K562 (cell line): ENCODE measurements around the gene EOMES. TPM values are rescaled to one million over a fixed set of nuclear protein-coding genes. Genes with fewer than 3 reads are reported as not detected.

ENCODE experiments used
- ATAC-seq: fragments of 200-7000 bp; cut with Tn5 transposase; 3 replicates; pipeline ENCODE4 v1.9.1; 2020; ENCODE audit warnings: moderate library complexity
- BruUV-seq: library from RNA; stranded (reverse); fragments of 400-500 nt; replicated peaks from 2 replicates; lab custom pipeline; 2021; lab: Mats Ljungman, UMichigan
- CTCF ChIA-PET: fragments of 300-600 bp; formaldehyde crosslinking; extraction: SDS; loops from one replicate; lab custom pipeline; 2021; ENCODE audit warnings: low intra/inter-chr PET ratio; lab: Yijun Ruan, JAX
- POLR2A ChIA-PET: fragments of 300-600, 350-650 bp; sonication (Branson Sonifier 250); formaldehyde crosslinking; extraction: SDS; loops from one replicate; lab custom pipeline; 2021; ENCODE audit warnings: antibody characterized with exemption, inconsistent platforms; lab: Yijun Ruan, JAX
- DNase-seq, 4 experiments: peaks; one replicate each; pipeline versions ENCODE4 v3.0.0 to v3.0.0-alpha.2; 2011 to 2018; ENCODE audit warnings: low spot score in 3 of 4, mixed read lengths in 3 of 4; ENCODE audit errors: extremely low read depth in 1 of 4
- FAIRE-seq: peaks from 2 replicates; lab custom pipeline; 2011; peaks lifted over from hg19 to GRCh38; lab: Jason Lieb, UNC
- H2AFZ ChIP-seq: 2 replicates; pipeline ENCODE4 v1.6.0; 2011; ENCODE audit warnings: low read depth, low read length, control low read depth, inconsistent platforms
- H3K27ac ChIP-seq: fragments of 200-600 bp; 3 replicates; pipeline ENCODE4 v1.8.0; 2011; ENCODE audit warnings: low read depth, mild to moderate bottlenecking, control low read depth, inconsistent platforms, low read length, moderate library complexity, mixed read lengths; ENCODE audit errors: extremely low read depth
- H3K27me3 ChIP-seq, 2 experiments: fragments of 300-600 bp in 1 of 2; 2 replicates in 1 of 2; 3 replicates in 1 of 2; pipeline versions ENCODE4 v1.6.0 to v1.8.0; 2011; ENCODE audit warnings: inconsistent platforms in 2 of 2, low read length in 2 of 2, mild to moderate bottlenecking in 1 of 2, mixed read lengths in 1 of 2, moderate library complexity in 1 of 2; ENCODE audit not compliant: control insufficient read depth in 2 of 2, insufficient read depth in 2 of 2
- H3K36me3 ChIP-seq: fragments of 300-600 bp; 3 replicates; pipeline ENCODE4 v1.8.0; 2011; ENCODE audit warnings: mild to moderate bottlenecking, low read length, inconsistent platforms; ENCODE audit not compliant: control insufficient read depth, insufficient read depth
- H3K4me1 ChIP-seq, 2 experiments: fragments of 200-600 bp in 1 of 2; replicated peaks in 1 of 2; 2 replicates in 1 of 2; 3 replicates in 1 of 2; pipeline versions ENCODE4 v1.5.1 to v1.8.0; 2011; ENCODE audit warnings: inconsistent platforms in 2 of 2, low read length in 2 of 2, mild to moderate bottlenecking in 1 of 2, mixed read lengths in 1 of 2, moderate library complexity in 1 of 2; ENCODE audit not compliant: control insufficient read depth in 2 of 2, insufficient read depth in 2 of 2
- H3K4me2 ChIP-seq: 2 replicates; pipeline ENCODE4 v1.6.1; 2011; ENCODE audit warnings: low read length, control low read depth, inconsistent platforms, mixed read lengths; ENCODE audit not compliant: insufficient read depth
- H3K4me3 ChIP-seq: fragments of 200-600 bp; sonication (generic), shearing (Covaris generic); 2 replicates; pipeline ENCODE4 v1.5.1; 2016; ENCODE audit warnings: control low read depth, inconsistent platforms
- H3K79me2 ChIP-seq: fragments of 200-600 bp; 3 replicates; pipeline ENCODE4 v1.8.0; 2011; ENCODE audit warnings: low read length, inconsistent platforms; ENCODE audit not compliant: control insufficient read depth, insufficient read depth
- H3K9ac ChIP-seq, 2 experiments: 2 replicates each; pipeline versions ENCODE4 v1.6.0 to v1.6.1; 2011; ENCODE audit warnings: low read depth in 2 of 2, low read length in 2 of 2, control low read depth in 1 of 2, inconsistent platforms in 1 of 2, mild to moderate bottlenecking in 1 of 2, mixed read lengths in 1 of 2; ENCODE audit not compliant: insufficient read depth in 1 of 2
- H3K9me1 ChIP-seq: one replicate; pipeline ENCODE4 v1.6.0; 2011; ENCODE audit warnings: inconsistent platforms, mild to moderate bottlenecking, low read length, moderate library complexity; ENCODE audit not compliant: control insufficient read depth, insufficient read depth
- H3K9me3 ChIP-seq: replicated peaks from 2 replicates; pipeline ENCODE4 v1.5.1; 2011; ENCODE audit warnings: low read depth, low read length, inconsistent platforms; ENCODE audit not compliant: control insufficient read depth, insufficient read depth
- H4K20me1 ChIP-seq: replicated peaks from 2 replicates; pipeline ENCODE4 v1.6.1; 2011; ENCODE audit warnings: low read length, inconsistent platforms, mixed read lengths; ENCODE audit not compliant: control insufficient read depth, insufficient read depth
- HSF4 ChIP-seq: fragments of 250-450 bp; sonication (Bioruptor Pico); IDR thresholded peaks from 2 replicates; pipeline ENCODE4 v2.1.2; 2022; ENCODE audit warnings: mild to moderate bottlenecking, moderate library complexity, borderline replicate concordance
- RBBP5 ChIP-seq: fragments of 200-600 bp; sonication (generic); IDR thresholded peaks from 2 replicates; pipeline ENCODE4 v1.6.1; 2012; ENCODE audit warnings: borderline replicate concordance, mild to moderate bottlenecking, low read length, control low read depth, inconsistent platforms; ENCODE audit not compliant: insufficient read depth, poor library complexity, severe bottlenecking
- ZBTB1 ChIP-seq: sonication (generic); formaldehyde crosslinking; IDR thresholded peaks from 2 replicates; pipeline ENCODE4 v1.8.1; 2023; ENCODE audit warnings: missing genetic modification reagents, low read depth, mild to moderate bottlenecking, borderline replicate concordance
- ZNF408 ChIP-seq: fragments of 250-450 bp; sonication (Bioruptor Pico); IDR thresholded peaks from 2 replicates; pipeline ENCODE4 v1.4.0; 2020; ENCODE audit warnings: low read depth, mild to moderate bottlenecking, moderate library complexity
- ZNF830 ChIP-seq: fragments of 250-450 bp; sonication (Bioruptor Pico); IDR thresholded peaks from 2 replicates; pipeline ENCODE4 v1.5.0; 2021; ENCODE audit warnings: mild to moderate bottlenecking
- WGBS: fragments of 100-300 bp; shearing (Covaris generic); methylation state at CpG from one replicate; pipeline ENCODE4 v1.1.6; 2016; ENCODE audit warnings: low coverage, mixed read lengths; ENCODE audit not compliant: insufficient coverage; ENCODE audit errors: missing lambda C conversion rate; 5-methylcytosine and 5-hydroxymethylcytosine counted together
- in situ Hi-C: fragments of 300-500 bp; cut with MboI; formaldehyde crosslinking; loops from 4 replicates; pipeline ENCODE4 v1.15.0; 2018; ENCODE audit warnings: inconsistent platforms, mixed read lengths
- intact Hi-C: fragments of 100-400 bp; cut with micrococcal nuclease; formaldehyde crosslinking; loops from 2 replicates; pipeline ENCODE4 v1.14.2; 2022
- polyA plus RNA-seq, 8 experiments: library from polyadenylated mRNA; depleted of rRNA in 4 of 8; stranded (reverse) in 5 of 8; unstranded in 3 of 8; fragments of >200 nt; fragmentation: Nextera tagmentation in 2 of 8; fragmentation: Illumina TruSeq in 1 of 8; extraction: Ambion mirVana in 2 of 8; extraction: Trizol in 1 of 8; gene quantifications; 2 replicates each; pipeline versions ENCODE4 v1.2.1 to v1.2.3, GENCODE V29; 2011 to 2014; ENCODE audit warnings: inconsistent platforms in 1 of 8, missing spikeins in 1 of 8
- total RNA-seq, 7 experiments: library from RNA; depleted of rRNA in 6 of 7; stranded (reverse); fragments of >200 nt in 6 of 7; fragmentation: Illumina TruSeq in 2 of 7; extraction: Trizol in 2 of 7; gene quantifications; 2 replicates each; pipeline versions ENCODE4 v1.2.1 to v1.2.3, GENCODE V29; 2011 to 2021; ENCODE audit warnings: low replicate concordance in 1 of 7
- TF ChIP-seq, protein P1 (sequence below): fragments of 450-650 bp; formaldehyde crosslinking; IDR thresholded peaks from 2 replicates; pipeline ENCODE4 v1.4.0; 2020; ENCODE audit warnings: mild to moderate bottlenecking, mixed read lengths
- TF ChIP-seq, protein P2 (sequence below): fragments of 450-650 bp; IDR thresholded peaks from 2 replicates; pipeline ENCODE4 v1.6.1; 2016; ENCODE audit warnings: mild to moderate bottlenecking, moderate library complexity

Gene EOMES
- total and polyA plus RNA-seq, 9 of the 15 experiments (the other 6 are each of a cell fraction or from before 2014, with no cell fraction given), result 0.07 TPM; not detected in 8

DNA sequence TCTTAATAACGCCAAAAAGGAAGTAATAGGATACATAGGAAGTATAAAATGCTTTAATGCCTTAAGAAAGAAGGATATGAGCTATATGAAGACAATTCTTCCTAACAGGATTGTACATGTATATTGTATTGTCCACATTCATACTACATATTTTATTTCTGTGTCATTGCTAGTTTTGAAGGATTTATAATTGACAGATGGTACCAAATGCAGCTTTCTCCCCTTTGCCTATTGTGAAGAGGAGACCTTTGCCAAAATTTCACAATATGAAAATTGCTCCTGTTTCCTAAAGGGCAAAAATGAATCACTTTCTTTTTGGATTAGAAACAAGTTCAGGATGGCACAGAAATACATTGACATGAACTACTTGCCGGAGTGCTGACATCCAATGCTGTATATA lies 34.8 kb upstream of the EOMES start (continued):
- TF ChIP-seq RBBP5 (no peak), ZNF830 (CRISPR knock-in tag) (no peak)

- intact Hi-C loops, result no loop called here
- DNase-seq (no peak), FAIRE-seq (no peak), ATAC-seq (no peak)
- no TSS peak for BruUV-seq
- H2AFZ ChIP-seq, result no peak overlapping the region
- ChIA-PET POLR2A (no interaction called here), CTCF (interaction anchor here (0.7 kb wide), 1 partner anchor 93 kb away, joined by 3 read pairs; no protein-coding TSS in a partner anchor)
- no peak overlapping the region for H3K9ac ChIP-seq
- no peak overlapping the region for H3K27ac ChIP-seq
- H3K4me1 ChIP-seq, result no peaks in the 10 kb centered on the region
- no peaks in the 10 kb centered on the region for H3K9me3 ChIP-seq
- H3K4me2 ChIP-seq, result no peak overlapping the region
- H4K20me1 ChIP-seq, result no peaks in the 10 kb centered on the region
- H3K9me1 ChIP-seq, result no peaks in the 10 kb centered on the region
- in situ Hi-C loops, result no loop called here
- H3K36me3 ChIP-seq, result no peaks in the 10 kb centered on the region
- 0% methylated on average over 1 of the region's 1 CpG for WGBS
- H3K79me2 ChIP-seq, result no peaks in the 10 kb centered on the region
- H3K27me3 ChIP-seq, result no peaks in the 10 kb centered on the region
- H3K4me3 ChIP-seq, result no peak overlapping the region
- TF ChIP-seq HSF4 (CRISPR knock-in tag), result no peak
- TF ChIP-seq ZNF408 (CRISPR knock-in tag), result no peak
- TF ChIP-seq, protein P1, sequence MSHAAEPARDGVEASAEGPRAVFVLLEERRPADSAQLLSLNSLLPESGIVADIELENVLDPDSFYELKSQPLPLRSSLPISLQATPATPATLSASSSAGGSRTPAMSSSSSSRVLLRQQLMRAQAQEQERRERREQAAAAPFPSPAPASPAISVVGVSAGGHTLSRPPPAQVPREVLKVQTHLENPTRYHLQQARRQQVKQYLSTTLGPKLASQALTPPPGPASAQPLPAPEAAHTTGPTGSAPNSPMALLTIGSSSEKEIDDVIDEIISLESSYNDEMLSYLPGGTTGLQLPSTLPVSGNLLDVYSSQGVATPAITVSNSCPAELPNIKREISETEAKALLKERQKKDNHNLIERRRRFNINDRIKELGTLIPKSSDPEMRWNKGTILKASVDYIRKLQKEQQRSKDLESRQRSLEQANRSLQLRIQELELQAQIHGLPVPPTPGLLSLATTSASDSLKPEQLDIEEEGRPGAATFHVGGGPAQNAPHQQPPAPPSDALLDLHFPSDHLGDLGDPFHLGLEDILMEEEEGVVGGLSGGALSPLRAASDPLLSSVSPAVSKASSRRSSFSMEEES (CRISPR knock-in tag), result no peak
- TF ChIP-seq, protein P2, sequence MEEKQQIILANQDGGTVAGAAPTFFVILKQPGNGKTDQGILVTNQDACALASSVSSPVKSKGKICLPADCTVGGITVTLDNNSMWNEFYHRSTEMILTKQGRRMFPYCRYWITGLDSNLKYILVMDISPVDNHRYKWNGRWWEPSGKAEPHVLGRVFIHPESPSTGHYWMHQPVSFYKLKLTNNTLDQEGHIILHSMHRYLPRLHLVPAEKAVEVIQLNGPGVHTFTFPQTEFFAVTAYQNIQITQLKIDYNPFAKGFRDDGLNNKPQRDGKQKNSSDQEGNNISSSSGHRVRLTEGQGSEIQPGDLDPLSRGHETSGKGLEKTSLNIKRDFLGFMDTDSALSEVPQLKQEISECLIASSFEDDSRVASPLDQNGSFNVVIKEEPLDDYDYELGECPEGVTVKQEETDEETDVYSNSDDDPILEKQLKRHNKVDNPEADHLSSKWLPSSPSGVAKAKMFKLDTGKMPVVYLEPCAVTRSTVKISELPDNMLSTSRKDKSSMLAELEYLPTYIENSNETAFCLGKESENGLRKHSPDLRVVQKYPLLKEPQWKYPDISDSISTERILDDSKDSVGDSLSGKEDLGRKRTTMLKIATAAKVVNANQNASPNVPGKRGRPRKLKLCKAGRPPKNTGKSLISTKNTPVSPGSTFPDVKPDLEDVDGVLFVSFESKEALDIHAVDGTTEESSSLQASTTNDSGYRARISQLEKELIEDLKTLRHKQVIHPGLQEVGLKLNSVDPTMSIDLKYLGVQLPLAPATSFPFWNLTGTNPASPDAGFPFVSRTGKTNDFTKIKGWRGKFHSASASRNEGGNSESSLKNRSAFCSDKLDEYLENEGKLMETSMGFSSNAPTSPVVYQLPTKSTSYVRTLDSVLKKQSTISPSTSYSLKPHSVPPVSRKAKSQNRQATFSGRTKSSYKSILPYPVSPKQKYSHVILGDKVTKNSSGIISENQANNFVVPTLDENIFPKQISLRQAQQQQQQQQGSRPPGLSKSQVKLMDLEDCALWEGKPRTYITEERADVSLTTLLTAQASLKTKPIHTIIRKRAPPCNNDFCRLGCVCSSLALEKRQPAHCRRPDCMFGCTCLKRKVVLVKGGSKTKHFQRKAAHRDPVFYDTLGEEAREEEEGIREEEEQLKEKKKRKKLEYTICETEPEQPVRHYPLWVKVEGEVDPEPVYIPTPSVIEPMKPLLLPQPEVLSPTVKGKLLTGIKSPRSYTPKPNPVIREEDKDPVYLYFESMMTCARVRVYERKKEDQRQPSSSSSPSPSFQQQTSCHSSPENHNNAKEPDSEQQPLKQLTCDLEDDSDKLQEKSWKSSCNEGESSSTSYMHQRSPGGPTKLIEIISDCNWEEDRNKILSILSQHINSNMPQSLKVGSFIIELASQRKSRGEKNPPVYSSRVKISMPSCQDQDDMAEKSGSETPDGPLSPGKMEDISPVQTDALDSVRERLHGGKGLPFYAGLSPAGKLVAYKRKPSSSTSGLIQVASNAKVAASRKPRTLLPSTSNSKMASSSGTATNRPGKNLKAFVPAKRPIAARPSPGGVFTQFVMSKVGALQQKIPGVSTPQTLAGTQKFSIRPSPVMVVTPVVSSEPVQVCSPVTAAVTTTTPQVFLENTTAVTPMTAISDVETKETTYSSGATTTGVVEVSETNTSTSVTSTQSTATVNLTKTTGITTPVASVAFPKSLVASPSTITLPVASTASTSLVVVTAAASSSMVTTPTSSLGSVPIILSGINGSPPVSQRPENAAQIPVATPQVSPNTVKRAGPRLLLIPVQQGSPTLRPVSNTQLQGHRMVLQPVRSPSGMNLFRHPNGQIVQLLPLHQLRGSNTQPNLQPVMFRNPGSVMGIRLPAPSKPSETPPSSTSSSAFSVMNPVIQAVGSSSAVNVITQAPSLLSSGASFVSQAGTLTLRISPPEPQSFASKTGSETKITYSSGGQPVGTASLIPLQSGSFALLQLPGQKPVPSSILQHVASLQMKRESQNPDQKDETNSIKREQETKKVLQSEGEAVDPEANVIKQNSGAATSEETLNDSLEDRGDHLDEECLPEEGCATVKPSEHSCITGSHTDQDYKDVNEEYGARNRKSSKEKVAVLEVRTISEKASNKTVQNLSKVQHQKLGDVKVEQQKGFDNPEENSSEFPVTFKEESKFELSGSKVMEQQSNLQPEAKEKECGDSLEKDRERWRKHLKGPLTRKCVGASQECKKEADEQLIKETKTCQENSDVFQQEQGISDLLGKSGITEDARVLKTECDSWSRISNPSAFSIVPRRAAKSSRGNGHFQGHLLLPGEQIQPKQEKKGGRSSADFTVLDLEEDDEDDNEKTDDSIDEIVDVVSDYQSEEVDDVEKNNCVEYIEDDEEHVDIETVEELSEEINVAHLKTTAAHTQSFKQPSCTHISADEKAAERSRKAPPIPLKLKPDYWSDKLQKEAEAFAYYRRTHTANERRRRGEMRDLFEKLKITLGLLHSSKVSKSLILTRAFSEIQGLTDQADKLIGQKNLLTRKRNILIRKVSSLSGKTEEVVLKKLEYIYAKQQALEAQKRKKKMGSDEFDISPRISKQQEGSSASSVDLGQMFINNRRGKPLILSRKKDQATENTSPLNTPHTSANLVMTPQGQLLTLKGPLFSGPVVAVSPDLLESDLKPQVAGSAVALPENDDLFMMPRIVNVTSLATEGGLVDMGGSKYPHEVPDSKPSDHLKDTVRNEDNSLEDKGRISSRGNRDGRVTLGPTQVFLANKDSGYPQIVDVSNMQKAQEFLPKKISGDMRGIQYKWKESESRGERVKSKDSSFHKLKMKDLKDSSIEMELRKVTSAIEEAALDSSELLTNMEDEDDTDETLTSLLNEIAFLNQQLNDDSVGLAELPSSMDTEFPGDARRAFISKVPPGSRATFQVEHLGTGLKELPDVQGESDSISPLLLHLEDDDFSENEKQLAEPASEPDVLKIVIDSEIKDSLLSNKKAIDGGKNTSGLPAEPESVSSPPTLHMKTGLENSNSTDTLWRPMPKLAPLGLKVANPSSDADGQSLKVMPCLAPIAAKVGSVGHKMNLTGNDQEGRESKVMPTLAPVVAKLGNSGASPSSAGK, result no peak
- no peak for TF ChIP-seq ZBTB1 (CRISPR knock-in tag)
These were observed 30.8 kb upstream of the EOMES start for GRCh38 chr3:27752926-27753325.
